ENCODE results near the gene PXMP2. TPM values are rescaled to one million over a fixed set of nuclear protein-coding genes. Genes with fewer than 3 reads are reported as not detected.
"Not testable (repeated sequence)": the region's sequence is repeated elsewhere in the genome, so short reads cannot be mapped to it uniquely, and the experiment has no call there.

Gene PXMP2
- total RNA-seq, 2 experiments from 2014 or later, result 35.9 to 38.9 TPM

DNA sequence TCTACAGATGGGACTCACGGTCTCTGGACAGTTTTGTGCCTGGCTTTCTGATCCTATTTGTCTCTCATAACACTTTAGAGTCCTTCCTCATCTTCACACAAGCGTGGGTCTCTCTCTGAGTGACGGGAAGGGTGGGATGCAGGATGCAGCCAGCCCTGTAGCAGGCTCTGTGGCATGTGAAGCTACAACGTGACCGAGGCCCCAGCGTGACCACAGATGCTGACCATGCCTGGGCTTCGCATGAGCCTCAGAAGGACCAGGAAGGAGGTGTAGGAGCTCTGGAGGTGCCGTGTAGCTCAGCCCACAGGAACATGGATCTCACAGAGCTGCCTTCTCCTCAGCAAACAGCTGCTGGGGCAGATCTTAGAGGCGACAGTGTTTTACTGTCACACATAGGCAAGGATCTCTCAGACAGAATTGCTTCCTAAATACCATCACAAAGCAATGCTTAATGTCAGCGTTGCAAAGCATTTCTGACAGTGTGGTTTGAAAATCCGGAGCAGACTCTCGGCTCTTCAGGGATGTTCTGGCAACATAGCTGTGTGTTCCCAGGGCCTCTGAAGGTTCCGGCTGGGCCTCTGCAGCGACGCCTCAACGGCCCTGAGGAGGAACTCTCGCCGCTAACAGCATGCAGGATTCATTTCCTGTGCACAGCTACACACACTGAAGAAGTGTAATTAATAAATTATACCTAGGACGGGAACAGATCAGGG lies 52.4 kb downstream of the PXMP2 start:
- H3K27ac Mint-ChIP-seq, result no peak overlapping the region
- H3K4me3 Mint-ChIP-seq, result no peak overlapping the region
- peaks cover 15% of the 10 kb centered on the region for H3K4me1 Mint-ChIP-seq
- DNase-seq, result no peak
- H3K36me3 Mint-ChIP-seq (ENCODE audit: low read depth), result peaks cover 72% of the 10 kb centered on the region
- no peaks in the 10 kb centered on the region for H3K9me3 Mint-ChIP-seq
- ChIA-PET CTCF (interaction anchor here (0.9 kb wide), 1 partner anchor 169 kb away, joined by 3 read pairs; no protein-coding TSS in a partner anchor), POLR2A (no interaction called here)
- no peaks in the 10 kb centered on the region for H3K27me3 Mint-ChIP-seq

DNA sequence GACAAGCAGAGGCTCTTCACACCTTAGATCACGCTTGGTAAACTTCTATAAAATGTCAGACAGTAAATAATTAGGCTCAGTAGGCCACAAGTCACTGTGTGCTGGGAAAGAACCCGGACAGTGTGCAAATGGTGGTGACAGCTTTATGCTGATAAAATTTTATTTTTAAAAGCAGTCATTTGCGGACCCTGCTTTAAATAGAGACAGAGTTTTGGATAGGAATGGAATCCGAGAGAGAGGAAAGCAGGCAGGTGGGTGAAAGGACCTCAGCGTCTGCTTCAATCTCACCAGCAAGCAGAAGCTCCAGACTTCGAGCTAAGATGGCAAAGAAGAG lies 52.9 kb downstream of the PXMP2 start:
- DNase-seq, result no peak
- H3K27ac Mint-ChIP-seq, result no peak overlapping the region
- ChIA-PET POLR2A (no interaction called here), CTCF (interaction anchor here (0.9 kb wide), 1 partner anchor 169 kb away, joined by 3 read pairs; no protein-coding TSS in a partner anchor)
- H3K4me1 Mint-ChIP-seq, result peaks cover 15% of the 10 kb centered on the region
- H3K4me3 Mint-ChIP-seq, result no peak overlapping the region
- no peaks in the 10 kb centered on the region for H3K9me3 Mint-ChIP-seq
- peaks cover 74% of the 10 kb centered on the region for H3K36me3 Mint-ChIP-seq (ENCODE audit: low read depth)
- no peaks in the 10 kb centered on the region for H3K27me3 Mint-ChIP-seq

DNA sequence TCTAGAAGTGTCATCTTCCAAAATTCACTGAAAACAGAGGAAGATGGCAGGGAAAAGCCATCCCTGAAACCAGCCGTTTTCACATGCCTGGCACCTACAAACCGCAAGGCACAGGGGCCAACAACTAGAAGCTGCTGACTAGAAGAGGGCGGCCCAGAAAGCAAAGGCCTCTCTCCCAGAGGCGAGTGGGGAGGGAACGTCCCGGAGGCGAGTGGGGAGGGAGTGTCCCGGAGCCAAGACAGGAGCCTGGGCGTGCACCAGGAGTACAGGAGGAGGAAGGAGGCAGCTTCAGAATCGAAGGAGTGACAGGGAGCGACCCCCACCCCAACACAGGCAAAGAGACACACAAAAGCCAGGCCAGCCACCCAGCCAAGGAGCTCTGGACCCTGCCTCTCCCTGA lies 53.3 kb downstream of the PXMP2 start:
- Mint-ChIP-seq H3K36me3 (ENCODE audit: low read depth) (peaks cover 74% of the 10 kb centered on the region), H3K27me3 (no peaks in the 10 kb centered on the region), H3K4me3 (no peak overlapping the region), H3K9me3 (no peaks in the 10 kb centered on the region), H3K4me1 (peaks cover 15% of the 10 kb centered on the region), H3K27ac (peak overlapping the region; percentile 41)
- POLR2A ChIA-PET, result no interaction called here
- DNase-seq, result no peak
- CTCF ChIA-PET, result interaction anchor here (0.9 to 1.1 kb wide), 2 partner anchors 164 to 168 kb away, joined by 3 read pairs; no protein-coding TSS in a partner anchor

DNA sequence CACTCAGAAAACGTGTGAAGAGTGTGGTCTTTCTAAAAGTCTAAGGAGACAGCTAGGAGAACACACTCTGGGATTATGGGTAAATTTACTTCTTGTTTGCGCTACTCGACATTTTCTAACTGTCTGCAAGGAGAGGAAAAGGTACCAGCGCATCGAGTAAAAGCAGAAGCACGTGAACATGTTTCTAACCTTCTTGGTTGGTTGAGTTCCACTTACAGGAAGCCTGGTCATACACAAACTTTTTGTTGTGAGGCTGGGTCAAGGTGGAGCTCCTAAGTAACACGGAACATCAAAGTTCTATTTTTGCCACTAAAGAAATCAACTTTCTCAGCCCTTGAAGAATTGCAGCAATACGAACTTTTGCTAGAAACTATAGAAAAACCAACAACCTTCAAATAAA lies 54.2 kb downstream of the PXMP2 start:
- no peak overlapping the region for H3K4me3 Mint-ChIP-seq
- H3K27ac Mint-ChIP-seq, result no peak overlapping the region
- no peaks in the 10 kb centered on the region for H3K27me3 Mint-ChIP-seq
- DNase-seq, result no peak
- CTCF ChIA-PET, result interaction anchor here (0.6 to 1.1 kb wide), 3 partner anchors 19 to 163 kb away, joined by 3 read pairs; no protein-coding TSS in a partner anchor
- POLR2A ChIA-PET, result interaction anchor here (0.5 kb wide), 1 partner anchor 123 kb away, joined by 4 read pairs; no protein-coding TSS in a partner anchor
- no peaks in the 10 kb centered on the region for H3K9me3 Mint-ChIP-seq
- peaks cover 15% of the 10 kb centered on the region for H3K4me1 Mint-ChIP-seq
- peaks cover 76% of the 10 kb centered on the region for H3K36me3 Mint-ChIP-seq (ENCODE audit: low read depth)

DNA sequence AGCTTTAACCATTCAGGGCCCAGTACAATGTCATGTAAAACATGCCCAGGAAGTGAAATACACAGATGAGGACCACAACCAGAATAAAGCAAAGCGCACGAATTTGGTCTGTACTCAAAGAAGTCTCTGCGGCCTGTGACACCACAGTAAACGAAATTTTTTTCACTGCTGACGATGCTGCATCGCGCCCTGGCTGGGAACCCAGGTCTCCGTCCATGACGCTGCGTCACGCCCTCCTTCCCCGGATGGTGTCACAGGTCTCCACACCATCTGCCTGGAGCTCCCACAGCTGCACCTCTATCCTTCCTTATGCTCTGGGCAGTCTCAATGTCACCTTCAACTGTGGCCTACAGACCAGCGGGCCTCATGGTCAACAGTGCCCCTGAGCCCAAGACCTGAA lies 56.4 kb downstream of the PXMP2 start:
- Mint-ChIP-seq H3K4me1 (peaks cover 15% of the 10 kb centered on the region), H3K36me3 (ENCODE audit: low read depth) (peaks cover 84% of the 10 kb centered on the region), H3K4me3 (no peak overlapping the region), H3K27me3 (no peaks in the 10 kb centered on the region), H3K27ac (no peak overlapping the region), H3K9me3 (no peaks in the 10 kb centered on the region)
- DNase-seq, result no peak
- ChIA-PET CTCF (no interaction called here), POLR2A (no interaction called here)

DNA sequence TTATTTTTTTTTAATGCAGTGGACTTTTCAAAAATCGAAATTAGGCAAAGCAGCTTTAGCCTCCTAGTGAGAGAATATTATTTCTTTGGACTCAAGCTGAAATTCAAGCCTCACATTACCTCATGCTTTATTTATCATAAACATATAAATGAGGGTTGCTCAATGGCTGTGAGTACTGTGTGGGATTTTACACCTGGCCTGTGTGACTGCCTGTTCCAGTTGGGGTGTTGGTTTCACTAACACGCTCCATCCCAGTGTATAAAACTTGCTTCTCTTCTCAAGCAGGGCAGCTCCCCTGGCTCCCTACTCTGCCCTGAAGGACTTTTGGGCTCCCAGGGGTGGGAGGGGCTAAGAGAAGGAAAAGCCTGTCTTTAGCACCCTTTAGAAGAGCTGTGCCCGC lies 59.2 kb downstream of the PXMP2 start:
- Mint-ChIP-seq H3K4me1 (peaks cover 15% of the 10 kb centered on the region), H3K27ac (no peak overlapping the region), H3K36me3 (ENCODE audit: low read depth) (peaks cover 73% of the 10 kb centered on the region), H3K27me3 (no peaks in the 10 kb centered on the region), H3K4me3 (no peak overlapping the region), H3K9me3 (no peaks in the 10 kb centered on the region)
- no peak for DNase-seq
- CTCF ChIA-PET, result interaction anchor here (0.6 kb wide), 1 partner anchor 1877 kb away, joined by 3 read pairs; no protein-coding TSS in a partner anchor
- POLR2A ChIA-PET, result no interaction called here

DNA sequence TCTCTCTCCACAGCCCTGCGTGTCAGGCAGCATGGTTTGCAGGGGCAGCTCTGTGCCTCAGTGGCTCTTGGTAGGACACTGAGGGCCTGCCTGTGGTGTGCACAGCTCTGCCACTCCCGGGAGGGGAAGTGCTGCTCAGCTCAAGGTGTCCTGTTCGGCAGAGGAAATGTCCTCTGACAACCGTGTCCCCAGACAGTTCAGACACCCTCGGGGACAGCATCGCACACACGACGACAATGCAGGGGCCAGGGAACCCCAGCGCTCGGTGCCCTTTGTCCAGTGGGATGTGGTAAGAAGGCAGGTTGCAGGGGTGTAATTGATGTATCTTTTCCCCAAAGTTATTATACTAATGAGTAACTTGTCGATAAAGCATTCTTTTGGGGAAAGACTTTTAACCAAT lies 60.0 kb downstream of the PXMP2 start:
- POLR2A ChIA-PET, result no interaction called here
- Mint-ChIP-seq H3K27me3 (no peaks in the 10 kb centered on the region), H3K4me1 (peaks cover 11% of the 10 kb centered on the region), H3K4me3 (no peak overlapping the region), H3K27ac (no peak overlapping the region), H3K9me3 (no peaks in the 10 kb centered on the region), H3K36me3 (ENCODE audit: low read depth) (peaks cover 67% of the 10 kb centered on the region)
- DNase-seq, result no peak
- CTCF ChIA-PET, result interaction anchor here (0.6 kb wide), 1 partner anchor 1878 kb away, joined by 3 read pairs; no protein-coding TSS in a partner anchor

DNA sequence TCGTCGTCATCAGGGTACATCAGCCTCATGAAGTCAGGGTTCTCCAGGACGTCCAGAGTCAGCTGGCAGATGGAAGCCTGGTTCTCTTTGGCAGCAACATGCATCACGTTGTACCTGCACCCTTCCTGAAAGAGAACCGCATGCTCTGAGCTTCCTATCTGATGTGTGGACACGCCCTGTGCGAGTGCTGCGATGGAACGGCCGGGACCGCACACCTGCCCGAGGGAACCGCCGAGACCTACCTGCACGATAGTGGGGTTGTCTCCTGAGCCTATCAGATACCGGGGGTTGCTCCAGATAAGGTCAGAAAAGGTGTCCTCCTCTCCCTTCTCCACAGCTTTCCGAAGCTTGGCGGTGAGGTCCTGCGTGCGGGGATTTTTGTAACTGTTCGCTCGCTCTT lies 60.5 kb downstream of the PXMP2 start:
- DNase-seq, result no peak
- no peak overlapping the region for H3K4me3 Mint-ChIP-seq
- peaks cover 6% of the 10 kb centered on the region for H3K4me1 Mint-ChIP-seq
- ChIA-PET POLR2A (no interaction called here), CTCF (no interaction called here)
- H3K9me3 Mint-ChIP-seq, result no peaks in the 10 kb centered on the region
- no peak overlapping the region for H3K27ac Mint-ChIP-seq
- H3K27me3 Mint-ChIP-seq, result no peaks in the 10 kb centered on the region
- H3K36me3 Mint-ChIP-seq (ENCODE audit: low read depth), result peaks cover 65% of the 10 kb centered on the region

DNA sequence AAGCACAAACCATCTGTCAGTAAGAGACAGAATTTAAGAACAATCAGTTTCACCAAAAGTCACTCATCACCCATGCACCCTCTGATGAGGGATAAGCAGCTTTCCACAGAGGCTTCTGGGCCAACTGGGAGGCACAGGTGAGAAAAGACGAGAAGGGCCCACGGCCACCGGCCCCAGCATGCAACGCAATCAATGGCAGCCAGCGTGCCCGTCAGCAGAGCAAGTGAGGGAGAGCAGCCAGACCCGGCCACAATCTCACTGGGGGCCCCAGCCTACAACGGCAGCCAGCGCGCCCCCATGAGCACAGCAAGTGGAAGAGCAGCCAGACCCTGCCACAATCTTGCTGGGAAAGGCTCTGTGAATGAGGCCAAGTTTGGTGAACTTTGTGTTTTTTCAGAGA lies 60.9 kb downstream of the PXMP2 start:
- ChIA-PET CTCF (no interaction called here), POLR2A (no interaction called here)
- Mint-ChIP-seq H3K9me3 (no peaks in the 10 kb centered on the region), H3K27ac (no peak overlapping the region), H3K27me3 (no peaks in the 10 kb centered on the region), H3K4me1 (peaks cover 6% of the 10 kb centered on the region), H3K4me3 (no peak overlapping the region), H3K36me3 (ENCODE audit: low read depth) (peaks cover 66% of the 10 kb centered on the region)
- no peak for DNase-seq

DNA sequence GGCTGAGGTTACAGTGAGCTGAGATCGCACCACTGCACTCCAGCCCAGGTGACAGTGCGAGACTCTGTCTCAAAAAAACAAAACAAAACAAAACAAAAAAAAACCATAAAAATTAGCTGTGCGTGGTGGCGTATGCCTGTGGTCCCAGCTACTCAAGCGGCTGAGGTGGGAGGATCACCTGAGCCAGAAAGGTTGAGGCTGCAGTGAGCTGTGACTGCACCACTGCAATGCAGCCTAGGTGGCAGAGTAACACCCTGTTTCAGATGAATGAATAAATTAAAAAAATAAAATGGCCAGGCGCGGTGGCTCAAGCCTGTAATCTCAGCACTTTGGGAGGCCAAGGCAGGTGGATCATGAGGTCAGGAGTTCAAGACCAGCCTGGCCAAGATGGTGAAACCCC lies 66.3 kb downstream of the PXMP2 start:
- H3K9me3 Mint-ChIP-seq, H3K27ac Mint-ChIP-seq, H3K4me3 Mint-ChIP-seq, DNase-seq, H3K27me3 Mint-ChIP-seq, H3K4me1 Mint-ChIP-seq, POLR2A ChIA-PET: not testable (repeated sequence)
- peaks cover 41% of the 10 kb centered on the region for H3K36me3 Mint-ChIP-seq (ENCODE audit: low read depth)
- CTCF ChIA-PET, result interaction anchor here (0.7 kb wide), 1 partner anchor 73 kb away, joined by 3 read pairs; no protein-coding TSS in a partner anchor

DNA sequence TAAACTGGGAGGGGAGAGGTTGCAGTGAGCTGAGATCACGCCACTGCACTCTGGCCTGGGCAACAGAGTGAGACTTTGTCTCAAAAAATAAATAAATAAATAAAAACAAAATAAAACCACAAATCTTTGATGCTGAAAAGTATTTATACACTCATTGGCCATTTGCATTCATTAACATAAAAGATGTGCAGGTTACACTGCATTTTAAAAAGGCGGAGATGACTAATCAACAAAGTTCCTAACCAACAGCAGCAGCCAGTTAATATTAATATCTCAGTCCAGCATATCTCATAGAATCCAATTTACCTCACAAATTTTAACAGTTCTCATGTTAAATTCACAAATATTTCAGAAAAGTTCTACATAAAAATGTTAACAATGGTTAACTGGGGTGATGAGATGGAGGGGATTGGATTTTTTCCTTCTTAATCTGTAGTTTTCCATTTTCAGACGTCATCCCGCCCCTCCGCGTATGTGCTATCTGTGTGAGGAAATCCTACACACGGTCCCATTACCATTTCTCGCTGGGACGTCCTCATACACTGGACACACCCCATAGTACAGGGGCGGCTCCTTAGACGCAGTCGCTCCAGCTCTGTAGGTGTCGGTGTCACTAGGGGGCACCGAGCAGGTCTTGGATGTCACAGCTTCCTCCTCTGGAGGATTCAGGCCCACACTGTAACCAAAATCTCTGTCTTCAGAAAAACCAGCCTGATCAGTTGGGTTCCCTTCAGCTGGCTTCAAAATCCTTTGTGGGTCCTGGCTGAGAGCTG lies 67.0 kb downstream of the PXMP2 start:
- Mint-ChIP-seq H3K27ac (no peak overlapping the region), H3K27me3 (no peaks in the 10 kb centered on the region), H3K9me3 (no peaks in the 10 kb centered on the region), H3K4me1 (peaks cover 7% of the 10 kb centered on the region), H3K4me3 (no peak overlapping the region), H3K36me3 (ENCODE audit: low read depth) (peaks cover 40% of the 10 kb centered on the region)
- ChIA-PET CTCF (interaction anchor here (0.5 to 0.7 kb wide), 2 partner anchors 25 to 74 kb away, joined by 3 read pairs; no protein-coding TSS in a partner anchor), POLR2A (no interaction called here)
- no peak for DNase-seq

All from activated CD4-positive, alpha-beta T cell treated with anti-CD3 and anti-CD28 coated beads, Interleukin-2, amount 10 ng/mL, durations not matched to agents 7 days and 5 days (primary cell).